ENCODE measurements around the gene EBNA1BP2. TPM values are rescaled to one million over a fixed set of nuclear protein-coding genes. Genes with fewer than 3 reads are reported as not detected.

The EBNA1BP2 gene
- total RNA-seq, 4 donors from 2014 or later: 41.7 to 60.9 (median 51.7) TPM

DNA sequence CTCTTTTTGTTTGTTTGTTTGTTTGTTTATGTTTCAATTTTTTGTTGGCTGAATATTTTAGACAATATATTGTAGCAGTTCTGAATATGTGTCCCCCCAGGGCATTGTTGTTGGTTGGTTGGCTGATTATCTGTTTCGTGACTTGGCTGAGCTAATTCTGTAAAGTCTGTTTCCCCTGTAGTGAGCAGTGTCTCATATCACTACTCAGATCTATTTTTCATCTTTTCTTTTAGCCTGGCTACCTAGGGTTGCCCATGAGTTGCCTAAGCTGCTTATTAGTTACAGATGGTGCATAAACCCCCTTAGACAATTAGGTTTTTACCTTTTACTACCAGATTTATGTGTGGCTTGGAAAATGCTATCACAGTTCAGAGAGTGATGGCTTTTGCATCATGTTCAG lies 32.3 kb upstream of the EBNA1BP2 start:
- Histone ChIP-seq H3K27me3 (no peaks in the 10 kb centered on the region), H3K27ac (no peak overlapping the region), H3K4me3 (no peak overlapping the region), H3K4me1 (peaks cover 0 to 16% (median 5%) of the 10 kb centered on the region in 3 donors), H3K36me3 (no peaks in the 10 kb centered on the region), H3K9me3 (peaks cover 0 to 4% (median 0%) of the 10 kb centered on the region in 3 donors)
- TF ChIP-seq, protein P1, sequence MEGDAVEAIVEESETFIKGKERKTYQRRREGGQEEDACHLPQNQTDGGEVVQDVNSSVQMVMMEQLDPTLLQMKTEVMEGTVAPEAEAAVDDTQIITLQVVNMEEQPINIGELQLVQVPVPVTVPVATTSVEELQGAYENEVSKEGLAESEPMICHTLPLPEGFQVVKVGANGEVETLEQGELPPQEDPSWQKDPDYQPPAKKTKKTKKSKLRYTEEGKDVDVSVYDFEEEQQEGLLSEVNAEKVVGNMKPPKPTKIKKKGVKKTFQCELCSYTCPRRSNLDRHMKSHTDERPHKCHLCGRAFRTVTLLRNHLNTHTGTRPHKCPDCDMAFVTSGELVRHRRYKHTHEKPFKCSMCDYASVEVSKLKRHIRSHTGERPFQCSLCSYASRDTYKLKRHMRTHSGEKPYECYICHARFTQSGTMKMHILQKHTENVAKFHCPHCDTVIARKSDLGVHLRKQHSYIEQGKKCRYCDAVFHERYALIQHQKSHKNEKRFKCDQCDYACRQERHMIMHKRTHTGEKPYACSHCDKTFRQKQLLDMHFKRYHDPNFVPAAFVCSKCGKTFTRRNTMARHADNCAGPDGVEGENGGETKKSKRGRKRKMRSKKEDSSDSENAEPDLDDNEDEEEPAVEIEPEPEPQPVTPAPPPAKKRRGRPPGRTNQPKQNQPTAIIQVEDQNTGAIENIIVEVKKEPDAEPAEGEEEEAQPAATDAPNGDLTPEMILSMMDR (IDR thresholded peaks at IDR 0.05): no peak
- TF ChIP-seq EP300 (IDR thresholded peaks at IDR 0.05): no peak
- TF ChIP-seq POLR2A (IDR thresholded peaks at IDR 0.05): no peak
- no peak for TF ChIP-seq POLR2AphosphoS5 (IDR thresholded peaks at IDR 0.05)
- no peak for ATAC-seq
- 89% methylated on average over 1 of the region's 1 CpG; no CpG with 5 or more reads in 1 of the 2 donors for WGBS, 2 donors (ENCODE audit: low coverage in 1 of 2)

DNA sequence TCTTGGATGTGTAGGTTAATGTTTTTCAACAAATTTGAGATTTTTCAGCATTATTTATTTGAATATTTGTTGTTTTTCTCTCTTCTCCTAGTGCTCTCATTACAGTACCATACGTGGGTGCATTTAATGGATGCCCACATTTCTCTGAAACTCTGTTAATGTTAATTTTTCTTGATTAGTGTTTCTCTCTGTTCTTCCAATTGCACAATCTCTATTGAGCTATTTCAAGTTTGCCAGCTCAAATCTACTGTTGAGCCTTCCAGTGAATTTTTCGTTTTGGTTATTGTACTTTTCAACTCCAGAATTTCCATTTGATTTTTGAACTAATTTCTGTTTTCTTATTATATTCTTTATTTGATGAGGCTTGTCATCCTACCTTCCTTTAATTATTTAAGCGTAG lies 31.8 kb upstream of the EBNA1BP2 start:
- no peak for ATAC-seq
- 95 to 98% methylated on average over 3 of the region's 3 CpGs for WGBS, 2 donors (ENCODE audit: low coverage in 1 of 2)
- Histone ChIP-seq H3K4me3 (no peak overlapping the region), H3K27me3 (no peaks in the 10 kb centered on the region), H3K36me3 (no peaks in the 10 kb centered on the region), H3K9me3 (peaks cover 0 to 4% (median 0%) of the 10 kb centered on the region in 3 donors), H3K27ac (no peak overlapping the region), H3K4me1 (peaks cover 0 to 16% (median 5%) of the 10 kb centered on the region in 3 donors)
- TF ChIP-seq EP300 (IDR thresholded peaks at IDR 0.05) (no peak), POLR2AphosphoS5 (IDR thresholded peaks at IDR 0.05) (no peak), POLR2A (IDR thresholded peaks at IDR 0.05) (no peak)
- TF ChIP-seq, protein P1 (IDR thresholded peaks at IDR 0.05): no peak

DNA sequence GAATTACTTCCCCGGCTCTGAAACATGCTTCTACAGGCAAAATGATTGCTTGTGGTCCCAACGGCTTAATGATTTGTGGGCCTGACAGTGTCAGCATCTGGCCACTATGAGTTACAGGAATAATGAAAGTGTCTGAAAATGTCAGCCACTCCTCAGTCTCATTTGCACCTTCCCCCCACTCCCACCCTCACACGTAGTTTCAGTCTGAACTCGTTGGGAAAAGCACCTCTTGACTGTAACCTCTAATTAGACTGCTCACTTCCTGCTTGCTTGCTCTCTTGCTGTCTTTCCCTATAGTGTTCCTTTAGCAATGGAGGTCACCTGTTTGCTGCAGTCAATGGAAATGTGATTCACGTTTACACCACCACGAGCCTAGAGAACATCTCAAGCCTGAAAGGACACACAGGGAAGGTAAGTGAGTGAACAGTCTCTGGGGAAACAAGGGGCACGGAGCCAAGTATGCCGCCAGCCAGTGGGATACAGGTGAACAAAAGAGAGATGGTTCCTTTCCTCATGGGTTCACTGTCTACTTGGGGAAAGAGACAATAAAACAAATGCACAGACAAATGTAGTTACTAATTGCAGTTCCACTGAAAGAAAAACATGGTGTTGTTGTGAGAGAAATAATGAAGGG lies 27.1 kb upstream of the EBNA1BP2 start:
- ATAC-seq: no peak
- WGBS, 2 donors (ENCODE audit: low coverage in 1 of 2): 64% methylated on average over 8 of the region's 8 CpGs

DNA sequence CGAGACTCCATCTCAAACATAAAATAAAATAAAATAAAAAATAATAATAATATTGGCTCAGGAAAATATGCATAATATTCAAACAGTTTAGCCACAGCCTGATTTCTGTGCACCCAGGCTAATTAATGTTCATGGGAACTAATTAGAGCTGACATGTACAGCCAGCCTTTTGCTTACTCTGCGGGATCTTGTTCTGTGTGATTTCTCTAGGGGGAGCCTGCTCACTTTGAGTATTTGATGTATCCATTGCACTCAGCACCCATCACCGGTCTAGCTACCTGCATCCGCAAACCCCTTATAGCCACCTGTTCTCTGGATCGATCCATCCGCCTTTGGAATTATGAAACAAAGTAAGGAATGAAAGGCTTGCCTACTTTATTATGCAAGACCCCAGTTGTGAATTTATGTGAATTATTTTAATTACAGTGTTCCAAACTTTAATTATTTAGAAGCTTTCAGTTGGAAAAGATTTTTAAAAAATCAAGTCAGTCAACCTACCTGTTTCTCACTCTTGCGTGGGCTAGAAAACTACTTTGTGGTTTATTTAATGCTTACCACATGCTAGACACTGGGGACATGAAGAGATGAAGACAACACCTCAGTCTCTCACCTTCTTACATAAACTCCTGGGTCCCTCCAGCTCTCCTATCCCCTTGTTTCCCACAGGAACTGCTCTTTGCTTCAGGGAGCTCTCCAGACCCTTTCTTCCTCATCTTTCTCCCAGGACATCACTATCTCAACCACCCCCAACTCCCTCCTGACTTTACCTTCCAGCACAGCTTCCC lies 25.4 kb upstream of the EBNA1BP2 start:
- Histone ChIP-seq H3K4me3 (no peak overlapping the region), H3K36me3 (no peaks in the 10 kb centered on the region), H3K27ac (no peak overlapping the region), H3K9me3 (no peaks in the 10 kb centered on the region), H3K27me3 (no peaks in the 10 kb centered on the region), H3K4me1 (no peaks in the 10 kb centered on the region)
- no peak for ATAC-seq
- 82 to 85% methylated on average over 6 to 7 of the region's 7 CpGs for WGBS, 2 donors (ENCODE audit: low coverage in 1 of 2)
- TF ChIP-seq, protein P1 (IDR thresholded peaks at IDR 0.05): no peak
- TF ChIP-seq POLR2A (IDR thresholded peaks at IDR 0.05): no peak
- no peak for TF ChIP-seq POLR2AphosphoS5 (IDR thresholded peaks at IDR 0.05)
- no peak for TF ChIP-seq EP300 (IDR thresholded peaks at IDR 0.05)

More for the DNA sequence above, 27.1 kb upstream of the EBNA1BP2 start:
- Histone ChIP-seq H3K4me1 (no peaks in the 10 kb centered on the region), H3K4me3 (no peak overlapping the region), H3K36me3 (no peaks in the 10 kb centered on the region), H3K27ac (no peak overlapping the region), H3K9me3 (peaks cover 0 to 4% (median 0%) of the 10 kb centered on the region in 3 donors), H3K27me3 (no peaks in the 10 kb centered on the region)
- TF ChIP-seq, protein P1 (IDR thresholded peaks at IDR 0.05): no peak
- TF ChIP-seq EP300 (IDR thresholded peaks at IDR 0.05): no peak
- no peak for TF ChIP-seq POLR2AphosphoS5 (IDR thresholded peaks at IDR 0.05)
- TF ChIP-seq POLR2A (IDR thresholded peaks at IDR 0.05): no peak
